T-helper 1 cell (primary cell): ENCODE results near the gene VWA8.
"Not testable (repeated sequence)": the region's sequence is repeated elsewhere in the genome, so short reads cannot be mapped to it uniquely, and the experiment has no call there.

ENCODE experiments used
- DNase-seq, 5 donors: peaks; one replicate each; pipeline ENCODE4 v3.0.0-alpha.2; 2012 to 2020

The VWA8 gene

GRCh38 chr13:41680900-41681299, 280.0 kb downstream of the VWA8 start:
- no peak for DNase-seq

- DNase-seq = no peak
Measured at GRCh38 chr13:41678848-41679247, 282.1 kb downstream of the VWA8 start.

GRCh38 chr13:41678249-41678648, 282.7 kb downstream of the VWA8 start:
- DNase-seq = no peak

GRCh38 chr13:41675306-41675705, 285.6 kb downstream of the VWA8 start:
- DNase-seq = no peak

- DNase-seq = no peak
Measured at GRCh38 chr13:41674246-41674645, 286.7 kb downstream of the VWA8 start.

- DNase-seq = no peak
Measured at GRCh38 chr13:41673640-41674039, 287.3 kb downstream of the VWA8 start.

- no peak for DNase-seq
Measured at GRCh38 chr13:41670873-41671443, 290.0 kb downstream of the VWA8 start.

- peak in 3 of 5 donors; percentile 3 to 73 (median 17) for DNase-seq
Measured at GRCh38 chr13:41668130-41668757, 292.7 kb downstream of the VWA8 start.

- DNase-seq = no peak
Measured at GRCh38 chr13:41666644-41667043, 294.3 kb downstream of the VWA8 start.

- DNase-seq = no peak
Measured at GRCh38 chr13:41660411-41660810, 300.5 kb downstream of the VWA8 start.

- no peak for DNase-seq
Measured at GRCh38 chr13:41658057-41658661, 302.8 kb downstream of the VWA8 start.

- DNase-seq = peak in 1 of 5 donors; percentile 15
Measured at GRCh38 chr13:41655997-41656396, 304.9 kb downstream of the VWA8 start.

- no peak for DNase-seq
Measured at GRCh38 chr13:41654796-41655195, 306.1 kb downstream of the VWA8 start.

- DNase-seq = peak in 4 of 5 donors; percentile 9 to 38 (median 28)
Measured at GRCh38 chr13:41652735-41653361, 308.1 kb downstream of the VWA8 start.

- DNase-seq = no peak
Measured at GRCh38 chr13:41651413-41652058, 309.4 kb downstream of the VWA8 start.

- no peak for DNase-seq
Measured at GRCh38 chr13:41650706-41651105, 310.2 kb downstream of the VWA8 start.

GRCh38 chr13:41649659-41650058, 311.2 kb downstream of the VWA8 start:
- no peak for DNase-seq

- DNase-seq = no peak
Measured at GRCh38 chr13:41648314-41648935, 312.5 kb downstream of the VWA8 start.

- not testable (repeated sequence) for DNase-seq
Measured at GRCh38 chr13:41647699-41648313, 313.1 kb downstream of the VWA8 start.

- DNase-seq = no peak
Measured at GRCh38 chr13:41645331-41645730, 315.6 kb downstream of the VWA8 start.

- no peak for DNase-seq
Measured at GRCh38 chr13:41644742-41645141, 316.2 kb downstream of the VWA8 start.

GRCh38 chr13:41643507-41643906, 317.4 kb downstream of the VWA8 start:
- DNase-seq = no peak
